Right kidney (tissue), 9 donors: ENCODE measurements around the gene DDOST.
A peak's percentile ranks its signal among the peaks of the same experiment; 100 is the strongest.

ENCODE experiments used
- DNase-seq: peaks from one replicate; pipeline ENCODE4 v3.0.0-alpha.2; 2016
- long read RNA-seq, 8 donors: transcript quantifications; one replicate each; lab custom pipeline, GENCODE V29; 2026

DDOST gene
- long read RNA-seq, donor 1, transcript DDOST-202 (11 exons, 2,126 nt) = major isoform, 141 of 181 reads
- long read RNA-seq, donor 1, partial matches to known transcripts = 39 of 181 reads
- long read RNA-seq, donor 1, other reads (novel, unspliced or antisense) = 0 of 181 reads
- long read RNA-seq, donor 2, transcript DDOST-202 (11 exons, 2,126 nt) = major isoform, 64 of 86 reads
- long read RNA-seq, donor 2, partial matches to known transcripts = 21 of 86 reads
- long read RNA-seq, donor 2, other reads (novel, unspliced or antisense) = 0 of 86 reads
- long read RNA-seq, donor 3, transcript DDOST-202 (11 exons, 2,126 nt) = major isoform, 38 of 45 reads
- long read RNA-seq, donor 3, partial matches to known transcripts = 5 of 45 reads
- long read RNA-seq, donor 3, other reads (novel, unspliced or antisense) = 0 of 45 reads
- long read RNA-seq, donor 4, transcript DDOST-205 (2 exons, 766 nt) = minor isoform, 5 of 104 reads
- long read RNA-seq, donor 4, transcript DDOST-202 (11 exons, 2,126 nt) = major isoform, 71 of 104 reads
- long read RNA-seq, donor 4, partial matches to known transcripts = 28 of 104 reads
- long read RNA-seq, donor 4, other reads (novel, unspliced or antisense) = 0 of 104 reads
- long read RNA-seq, donor 5, transcript DDOST-202 (11 exons, 2,126 nt) = major isoform, 123 of 152 reads
- long read RNA-seq, donor 5, partial matches to known transcripts = 26 of 152 reads
- long read RNA-seq, donor 5, other reads (novel, unspliced or antisense) = 0 of 152 reads
- long read RNA-seq, donor 6, transcript DDOST-202 (11 exons, 2,126 nt) = major isoform, 77 of 126 reads
- long read RNA-seq, donor 6, partial matches to known transcripts = 48 of 126 reads
- long read RNA-seq, donor 6, other reads (novel, unspliced or antisense) = 0 of 126 reads
- long read RNA-seq, donor 7, transcript DDOST-202 (11 exons, 2,126 nt) = major isoform, 117 of 193 reads
- long read RNA-seq, donor 7, partial matches to known transcripts = 75 of 193 reads
- long read RNA-seq, donor 7, other reads (novel, unspliced or antisense) = 0 of 193 reads
- long read RNA-seq, donor 8, transcript DDOST-202 (11 exons, 2,126 nt) = major isoform, 96 of 113 reads
- long read RNA-seq, donor 8, partial matches to known transcripts = 17 of 113 reads
- long read RNA-seq, donor 8, other reads (novel, unspliced or antisense) = 0 of 113 reads

DNA sequence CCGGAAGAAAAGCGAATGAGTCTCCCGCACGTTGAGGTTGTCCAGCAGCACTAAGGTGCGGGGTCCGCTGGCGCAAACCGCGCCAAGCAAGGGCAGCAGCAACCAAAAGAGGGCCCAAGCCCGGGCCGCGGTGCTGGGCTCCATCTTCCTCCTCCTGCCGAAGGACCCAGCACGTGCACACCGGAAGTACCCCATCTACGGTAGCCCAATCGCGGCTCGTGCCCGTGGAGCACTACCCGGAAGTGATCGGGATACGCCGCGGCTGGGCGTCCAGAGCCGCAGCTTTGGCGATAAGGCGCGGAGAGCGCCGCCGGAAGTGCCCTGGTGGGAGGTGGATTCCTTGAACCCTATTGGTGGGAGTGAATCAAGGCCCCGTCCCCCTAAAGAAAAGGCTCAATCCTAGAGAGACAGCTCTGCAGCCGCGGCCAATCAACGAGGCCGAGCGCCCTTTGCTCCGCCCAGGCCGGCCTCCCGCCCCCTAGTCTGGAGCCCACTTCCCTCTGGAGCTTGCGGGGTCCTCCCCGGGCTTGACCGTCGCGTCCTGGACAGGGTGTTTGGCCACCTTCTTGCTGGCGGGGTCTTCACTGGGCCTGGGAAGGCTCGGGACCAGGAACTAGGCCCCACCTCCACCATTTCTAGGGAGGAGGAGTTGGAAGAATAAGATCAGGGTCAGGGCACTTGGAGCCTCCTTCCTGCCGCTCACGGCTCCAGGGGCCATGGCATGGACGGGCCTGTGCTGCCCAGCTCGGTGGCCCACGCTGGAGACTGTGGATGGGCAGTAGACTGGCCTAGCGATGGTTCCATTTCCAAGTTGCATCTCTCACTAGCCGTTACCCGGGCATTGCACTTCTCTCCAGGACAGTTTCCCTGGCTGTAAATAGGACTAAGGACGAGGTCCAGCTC lies at the start of gene DDOST:
Gene DDOST, minus strand, starts transcription at position 163 of the 903 bp plus-strand sequence. Its CDS starts 19 bp downstream, at position 144.
- DNase-seq = peak; percentile 86

- no peak for DNase-seq
Measured at GRCh38 chr1:20710469-20711284, 49.5 kb upstream of the DDOST start.

GRCh38 chr1:20709868-20710267 lies 48.7 kb upstream of the DDOST start:
- DNase-seq = no peak

- no peak for DNase-seq
Measured at GRCh38 chr1:20708891-20709290, 47.7 kb upstream of the DDOST start.

DNA sequence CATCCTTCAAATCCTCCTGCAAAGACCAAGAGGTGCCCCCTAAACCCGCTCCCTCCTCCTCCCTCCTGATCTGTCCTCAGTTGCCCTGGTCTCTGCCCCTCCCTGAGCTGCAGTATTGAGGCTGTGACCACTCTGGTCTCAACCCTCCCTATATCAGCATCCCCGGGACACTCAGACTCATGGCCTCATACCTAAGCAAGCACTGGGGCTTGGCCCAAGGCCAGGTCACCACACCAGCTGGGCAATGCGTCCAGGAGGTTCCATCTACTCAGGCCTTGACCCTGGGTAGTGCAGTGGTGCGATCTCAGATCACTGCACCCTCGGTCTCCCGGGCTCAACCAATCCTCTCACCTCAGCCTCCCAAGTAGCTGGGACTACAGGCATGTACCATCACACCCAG lies 46.9 kb upstream of the DDOST start:
- no peak for DNase-seq

DNA sequence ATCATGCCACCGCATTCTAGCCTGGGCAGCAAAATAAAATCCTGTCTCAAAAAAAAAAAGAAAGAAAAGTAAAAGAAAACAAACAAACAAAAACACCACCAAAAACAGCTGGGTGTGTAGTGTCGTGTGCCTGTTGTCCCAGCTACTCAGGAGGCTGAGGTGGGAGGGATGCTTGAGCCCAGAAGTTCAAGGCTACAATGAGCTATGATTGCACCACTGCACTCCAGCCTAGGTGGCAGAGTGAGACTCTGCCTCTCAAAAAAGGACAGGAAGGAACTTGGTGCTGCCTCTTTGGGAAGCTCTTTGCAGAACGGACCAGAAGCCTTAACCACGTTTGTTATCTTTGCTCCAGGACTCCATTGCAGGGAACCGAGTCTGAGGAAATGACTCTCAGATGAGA lies 45.7 kb upstream of the DDOST start:
- no peak for DNase-seq

DNA sequence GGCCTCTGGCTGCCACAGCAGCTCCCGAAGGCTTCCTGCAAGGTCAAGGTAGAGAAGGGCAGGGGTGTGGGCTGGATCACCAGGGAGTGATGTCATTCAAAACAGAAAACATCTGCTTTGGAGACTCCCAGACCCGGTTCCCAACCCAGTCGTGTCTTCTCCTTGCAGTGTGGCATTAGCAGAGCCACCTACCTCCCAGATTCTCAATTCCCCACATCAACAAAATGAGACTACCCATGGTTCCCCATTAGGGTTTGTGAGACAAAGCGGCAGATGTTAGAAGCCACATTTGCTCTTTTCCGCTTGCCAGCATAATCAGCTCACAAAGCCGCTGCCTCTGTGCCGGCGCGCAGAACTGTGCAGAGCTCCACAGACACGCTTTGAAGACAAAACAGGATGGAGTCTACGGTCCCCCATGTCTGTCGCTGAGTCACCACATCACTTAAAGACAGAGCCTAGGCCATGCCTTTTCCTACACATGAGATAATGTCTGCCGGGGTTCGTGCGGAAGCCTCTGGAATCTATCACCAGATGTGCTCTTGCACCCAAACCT lies 44.1 kb upstream of the DDOST start:
- no peak for DNase-seq

DNA sequence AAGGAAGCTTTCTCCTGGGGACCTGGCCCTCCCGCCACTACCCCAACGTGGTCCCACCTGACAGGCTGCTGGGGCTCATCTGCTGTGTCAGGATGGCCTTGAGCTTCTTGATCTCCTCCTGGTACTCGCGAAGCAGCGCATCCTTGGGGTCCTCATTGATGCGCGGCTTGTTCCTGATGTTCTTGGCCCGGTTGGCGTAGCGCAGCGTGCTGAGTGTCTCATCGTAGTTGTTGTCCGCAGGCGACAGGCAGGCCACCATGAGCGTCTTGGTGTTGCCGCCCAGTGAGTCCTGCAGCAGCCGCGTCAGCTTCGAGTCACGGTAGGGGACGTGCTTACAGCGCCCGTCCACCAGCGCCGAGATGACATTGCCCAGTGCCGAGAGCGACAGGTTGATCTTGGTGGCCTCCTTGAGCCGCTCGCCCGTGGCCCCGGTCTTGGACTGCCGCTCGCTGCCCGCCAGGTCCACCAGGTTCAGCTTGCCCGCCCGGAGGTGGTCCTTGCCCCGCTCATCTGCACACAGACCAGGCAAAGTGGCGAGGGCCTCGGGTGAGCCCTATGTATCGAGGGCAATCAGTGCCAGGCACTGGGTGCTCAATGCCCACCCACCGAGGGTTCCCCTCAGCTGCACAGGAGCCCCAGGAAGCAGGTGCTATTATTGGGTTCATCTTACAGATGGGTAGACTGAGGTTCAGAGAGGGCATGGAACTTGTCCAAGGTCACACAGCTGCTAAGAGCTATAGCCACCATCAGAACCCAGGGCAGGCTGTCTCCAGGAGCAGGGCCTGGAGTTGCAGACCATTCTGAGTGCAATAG lies 43.4 kb upstream of the DDOST start:
- no peak for DNase-seq

DNA sequence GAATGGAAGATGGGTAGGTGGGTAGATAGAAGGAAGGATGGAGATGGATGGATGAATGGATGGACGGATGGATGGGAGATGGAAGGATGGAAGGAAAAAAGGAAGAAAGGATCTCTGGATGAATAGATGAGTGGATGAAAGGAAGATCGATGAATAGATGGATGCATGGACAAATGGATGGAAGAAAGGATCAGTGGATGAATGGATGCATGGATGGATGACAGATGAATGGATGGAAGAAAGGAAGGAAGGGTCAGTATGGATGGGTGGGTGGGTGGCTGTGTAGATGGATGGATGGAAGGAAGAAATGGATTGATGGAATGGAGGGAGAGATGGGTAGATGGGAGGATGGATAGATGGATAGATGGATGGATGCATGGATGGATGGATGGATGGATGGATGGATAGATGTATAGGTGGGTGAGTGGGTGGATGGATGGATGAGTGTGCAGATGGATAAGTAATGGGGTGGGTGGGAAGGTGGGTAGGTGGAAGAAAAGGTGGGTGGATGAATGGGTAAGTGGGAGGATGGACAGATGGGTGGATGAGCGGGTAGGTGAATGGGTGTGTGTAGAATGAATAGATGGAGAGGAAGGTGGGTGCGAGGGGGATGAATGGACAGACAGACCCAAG lies 42.1 kb upstream of the DDOST start:
- no peak for DNase-seq

GRCh38 chr1:20702416-20702815 lies 41.2 kb upstream of the DDOST start:
- DNase-seq = no peak

DNA sequence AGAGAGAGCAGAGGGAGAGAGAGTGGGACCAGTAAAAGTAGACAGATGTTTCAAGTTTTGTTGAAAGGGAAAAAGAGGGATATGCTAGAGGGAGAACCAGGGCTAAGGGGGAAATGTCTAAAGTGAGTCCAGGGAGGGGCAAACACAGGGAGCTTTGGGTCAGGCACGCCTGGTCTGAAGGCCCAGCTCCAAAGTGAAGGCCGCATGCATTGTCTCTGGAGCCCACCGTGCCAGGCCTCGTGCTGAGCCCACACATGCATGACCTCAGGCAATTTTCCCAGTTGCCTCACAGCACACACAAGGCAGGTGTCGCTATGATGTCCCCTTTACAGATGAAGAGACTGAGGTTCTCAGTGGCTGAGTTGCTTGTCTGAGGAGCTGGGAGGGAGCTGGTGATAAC lies 40.7 kb upstream of the DDOST start:
- no peak for DNase-seq

DNA sequence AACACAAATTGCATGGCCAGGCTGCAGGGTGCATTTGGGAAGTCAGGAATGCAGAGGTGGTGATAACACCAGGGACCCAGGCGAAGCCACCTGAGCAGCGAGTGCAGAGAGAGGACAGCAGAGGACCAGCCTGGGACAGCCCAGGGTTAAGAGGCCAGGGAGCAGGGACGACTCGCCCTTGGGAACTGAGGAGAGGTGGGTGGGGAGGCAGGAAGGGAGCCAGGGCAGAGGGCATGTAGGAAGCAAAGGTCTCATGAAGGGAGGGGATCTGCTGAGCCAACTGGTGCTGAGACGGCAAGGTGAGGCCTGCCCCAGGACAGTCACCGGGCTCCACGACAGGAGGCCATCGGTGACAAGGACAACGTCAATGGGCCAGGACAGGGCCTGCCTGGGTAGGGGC lies 40.3 kb upstream of the DDOST start:
- no peak for DNase-seq

DNA sequence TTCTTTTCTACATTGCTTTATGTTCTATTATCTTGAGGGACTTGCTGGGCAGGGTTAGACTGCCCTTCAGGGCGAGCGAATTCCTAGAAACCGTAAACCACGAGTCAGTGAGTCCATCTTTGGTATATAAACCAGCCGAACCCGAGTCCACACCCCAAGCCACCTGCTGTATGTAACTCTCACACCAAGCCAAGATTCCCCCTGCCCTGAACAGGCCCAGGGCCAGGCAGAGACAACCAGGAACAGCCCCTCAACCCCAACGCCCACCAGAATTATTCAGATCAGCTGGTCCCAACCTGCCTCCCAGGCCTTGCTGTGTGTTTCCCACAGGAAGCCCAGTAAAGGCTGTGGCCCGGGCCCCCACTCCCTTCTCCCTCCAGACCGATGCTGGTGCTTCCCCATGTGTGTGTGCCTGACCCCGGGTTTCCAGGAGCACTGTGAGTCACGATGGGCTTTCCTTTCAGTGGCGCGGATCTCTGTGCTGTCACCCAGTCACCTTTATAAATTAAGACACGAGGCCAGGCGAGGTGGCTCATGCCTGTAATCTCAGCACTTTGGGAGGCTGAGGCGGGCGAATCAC lies 39.6 kb upstream of the DDOST start:
- DNase-seq = no peak

GRCh38 chr1:20699558-20699957 lies 38.4 kb upstream of the DDOST start:
- no peak for DNase-seq

DNA sequence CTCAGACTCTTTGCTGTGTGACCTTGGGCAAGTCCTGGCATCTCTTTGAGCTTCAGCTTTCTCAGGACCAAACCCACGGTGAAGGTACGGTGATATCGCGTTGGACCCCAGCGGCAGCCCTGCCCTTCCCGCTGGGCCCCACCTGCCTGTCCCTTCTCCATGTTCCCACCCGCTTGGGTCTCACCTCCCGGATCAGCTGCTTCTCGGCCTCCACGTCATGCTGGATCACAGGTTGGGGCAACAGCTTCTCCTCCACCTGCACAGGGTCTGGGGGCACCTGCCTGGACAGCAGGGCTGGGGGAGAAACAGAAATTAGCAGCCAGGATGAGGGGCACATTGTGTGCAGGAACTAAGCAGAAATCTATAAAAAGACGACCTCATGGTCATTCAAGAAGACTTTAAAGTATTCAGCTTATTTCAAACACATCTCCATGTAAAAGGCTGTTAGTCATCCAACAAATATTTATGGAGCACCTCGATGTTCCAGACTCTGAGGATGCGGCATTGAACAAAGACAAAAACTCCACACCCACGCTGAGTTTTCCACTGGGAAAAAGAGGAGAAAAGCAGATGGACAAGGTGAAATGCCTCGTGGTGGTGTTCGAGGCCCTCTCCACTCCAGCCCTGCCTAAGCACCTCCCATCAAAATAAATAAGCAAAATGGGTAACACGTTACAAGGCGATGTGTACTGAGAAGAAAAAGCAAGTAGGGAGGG lies 37.2 kb upstream of the DDOST start:
- no peak for DNase-seq

- DNase-seq = no peak
Measured at GRCh38 chr1:20697563-20697962, 36.4 kb upstream of the DDOST start.

DNA sequence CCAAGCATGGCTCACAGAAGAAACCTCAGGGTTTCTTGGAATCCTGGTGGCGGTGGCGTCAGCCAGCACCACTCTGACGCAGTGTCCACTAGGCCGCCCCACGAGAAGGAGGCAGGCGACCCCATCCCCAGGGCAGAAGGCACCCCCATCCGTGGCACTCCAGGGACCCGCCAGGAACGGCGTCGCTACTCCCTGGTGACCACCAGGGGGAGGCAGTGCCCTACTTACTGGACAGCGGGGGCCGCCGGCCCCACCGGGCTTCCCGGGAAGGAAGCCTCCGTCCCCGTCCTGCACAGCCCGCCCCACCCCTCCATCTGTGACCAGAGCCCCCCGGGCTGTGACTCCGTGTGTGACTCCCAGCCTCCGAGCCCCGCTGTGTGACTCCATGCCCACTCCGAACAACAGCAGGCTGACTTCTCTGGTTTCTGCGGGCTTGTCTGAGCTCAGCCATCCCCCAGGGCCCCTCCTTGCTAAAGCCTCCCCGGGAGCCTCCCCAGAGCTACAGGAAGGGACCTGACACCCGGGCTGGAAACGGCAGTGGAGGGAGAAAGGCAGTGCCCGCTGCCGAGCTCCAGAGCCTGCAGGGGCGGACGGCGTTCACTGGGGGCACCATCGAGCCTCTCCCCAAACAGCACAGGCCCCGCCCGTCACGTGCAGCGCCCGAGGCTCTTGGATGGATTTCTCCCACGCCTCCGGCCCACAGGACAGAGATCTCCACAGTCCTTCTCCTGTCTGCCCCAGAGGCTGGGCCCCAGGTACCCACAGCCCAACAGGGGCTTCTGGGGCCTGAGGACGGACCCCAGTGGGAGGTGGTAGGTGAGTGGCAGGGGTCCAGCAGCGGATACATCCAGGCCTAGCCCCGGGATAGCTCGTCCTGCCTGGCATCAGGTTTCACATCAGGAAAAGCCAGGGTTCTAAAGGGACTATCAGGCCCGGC lies 35.5 kb upstream of the DDOST start:
- peak; percentile 86 for DNase-seq
